NCI-H2227 (cell line): ENCODE data around the gene CLDN34.

Experiments used
- DNase-seq: peaks from one replicate; lab custom pipeline; 2025; ENCODE audit not compliant: unreplicated experiment; lab: John Stamatoyannopoulos, UW

CLDN34 gene

DNA sequence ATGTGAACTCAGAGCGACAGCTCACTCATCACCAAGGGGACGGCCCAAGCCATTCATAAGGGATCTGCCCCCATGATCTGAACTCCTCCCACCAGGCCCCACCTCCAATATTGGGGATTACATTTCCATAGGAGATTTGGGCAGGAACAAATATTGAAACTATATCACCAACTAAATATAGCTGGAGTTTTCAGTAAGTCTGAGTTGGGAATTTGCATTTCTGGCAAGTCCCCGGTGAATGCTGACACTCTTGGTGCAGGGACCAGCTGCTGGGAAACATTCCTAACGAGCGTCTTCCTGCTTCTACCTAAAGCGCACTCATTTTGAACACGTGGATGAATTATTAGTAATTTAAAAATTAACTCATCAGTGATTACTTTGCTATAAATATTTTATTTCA lies 13.2 kb downstream of the CLDN34 start:
- DNase-seq, result no peak

DNA sequence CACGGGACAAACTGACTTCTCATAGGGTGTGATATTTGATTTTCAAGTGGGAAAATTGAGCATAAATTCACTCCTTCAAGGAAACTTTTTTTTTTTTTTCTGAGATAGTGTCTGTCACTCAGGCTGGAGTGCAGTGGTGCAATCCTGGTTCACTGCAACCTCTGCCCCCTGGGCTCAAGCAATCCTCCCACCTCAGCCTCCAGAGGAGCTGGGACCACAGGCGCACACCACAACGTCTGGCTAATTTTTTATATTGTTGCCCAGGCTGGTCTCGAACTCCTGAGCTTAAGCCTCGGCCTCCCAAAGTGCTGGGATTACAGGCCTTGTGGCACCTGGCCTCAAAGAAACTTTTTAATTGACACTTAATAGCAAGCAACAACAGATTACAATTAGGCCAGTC lies 13.8 kb downstream of the CLDN34 start:
- no peak for DNase-seq

DNA sequence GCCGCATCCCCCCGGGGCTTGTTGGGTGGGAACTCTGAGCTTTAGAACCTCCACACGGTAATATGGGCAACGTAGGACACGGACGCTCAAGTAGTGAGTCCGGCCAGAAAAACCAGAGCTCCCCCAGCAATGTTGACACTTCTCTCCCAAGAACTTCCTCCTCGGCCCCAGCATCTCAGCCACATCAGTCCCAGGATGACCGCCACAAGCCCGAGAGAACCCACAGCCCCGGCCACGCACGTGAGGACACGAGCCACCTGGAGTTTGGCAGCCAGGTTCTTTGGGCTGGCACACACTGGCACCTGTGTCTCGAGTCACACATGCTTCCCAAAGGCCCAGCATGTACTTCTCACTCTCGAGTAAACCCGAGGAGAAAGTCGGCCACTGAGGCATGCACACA lies 16.3 kb downstream of the CLDN34 start:
- DNase-seq, result no peak

DNA sequence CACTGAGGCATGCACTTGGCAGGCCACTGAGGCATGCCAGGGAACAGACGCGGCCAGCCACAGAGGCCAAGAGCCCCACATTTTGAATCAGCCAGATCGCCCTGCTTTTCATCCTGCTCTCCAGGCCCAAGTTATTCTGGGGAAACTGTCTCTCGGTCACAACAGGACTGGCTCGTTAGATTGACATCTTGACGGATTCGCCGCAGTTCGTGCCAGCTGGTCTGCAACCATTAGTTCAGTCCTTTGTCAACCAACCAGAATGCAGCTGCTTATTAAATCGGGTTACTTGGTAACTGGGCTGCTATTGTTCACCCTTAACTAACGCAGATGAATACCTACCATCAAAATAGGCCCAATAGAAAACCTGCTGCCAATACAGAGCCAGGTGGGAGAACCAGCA lies 16.7 kb downstream of the CLDN34 start:
- no peak for DNase-seq

DNA sequence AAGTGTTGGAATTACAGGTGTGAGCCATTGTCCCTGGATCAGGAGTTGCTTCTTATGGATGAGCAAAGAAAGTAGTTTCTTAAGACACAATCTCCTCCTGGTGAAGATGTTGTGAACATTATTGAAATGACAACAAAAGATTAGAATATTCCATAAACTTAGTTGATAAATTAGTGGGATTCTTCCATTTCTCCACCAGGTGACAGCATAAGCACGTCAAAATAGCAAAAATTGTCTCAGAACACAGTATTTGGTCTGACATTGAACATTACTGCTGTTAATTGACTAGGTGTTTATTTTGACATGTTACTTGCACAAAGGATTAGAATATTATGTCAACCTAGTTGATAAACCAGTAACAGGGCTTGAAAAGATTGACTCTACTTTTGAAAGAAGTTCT lies 21.6 kb downstream of the CLDN34 start:
- DNase-seq, result peak; percentile 20

DNA sequence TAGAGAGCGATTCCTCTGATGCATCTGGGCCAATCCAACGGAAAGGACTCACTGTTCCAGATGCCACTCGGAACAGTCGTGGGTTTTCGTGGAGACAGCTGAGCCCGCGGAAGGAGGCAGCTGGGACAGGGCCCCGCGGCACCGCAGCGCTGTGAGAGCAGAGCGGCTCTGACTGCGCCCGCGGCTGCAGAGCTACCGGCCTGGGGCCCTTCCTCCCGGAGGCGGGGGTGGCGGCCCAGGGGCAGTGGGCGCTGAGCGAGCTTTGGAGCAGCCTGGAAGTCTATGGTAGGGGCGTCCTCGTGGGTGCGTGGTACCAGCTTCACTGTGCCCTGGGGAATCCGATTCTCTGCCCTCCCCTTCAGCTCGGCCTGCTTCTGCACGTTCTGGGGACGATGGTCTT lies 24.9 kb downstream of the CLDN34 start:
- DNase-seq, result no peak

- no peak for DNase-seq
Observed at GRCh38 chrX:9992724-9993123, 25.6 kb downstream of the CLDN34 start.

- peak; percentile 61 for DNase-seq
Observed at GRCh38 chrX:9995855-9996339, 28.7 kb downstream of the CLDN34 start.

DNA sequence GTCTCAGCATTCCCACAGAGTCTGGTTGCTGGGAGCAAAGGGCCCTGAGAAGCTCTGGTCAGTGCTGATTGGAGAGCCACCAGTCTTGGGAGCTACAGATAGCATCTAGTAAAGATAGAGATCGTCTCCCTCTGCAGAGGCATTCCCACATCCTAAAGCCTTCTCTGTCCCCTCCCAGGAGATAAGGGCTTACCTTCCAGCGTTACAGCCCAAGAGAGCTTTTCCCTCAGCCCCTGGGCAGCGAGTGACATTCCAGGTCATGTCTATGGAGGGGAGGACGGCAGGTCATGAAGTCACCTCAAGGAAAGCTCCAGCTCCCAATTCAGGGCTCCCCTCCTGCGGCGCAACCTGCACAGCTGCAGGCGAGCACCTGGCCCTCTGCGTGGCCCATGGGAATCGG lies 29.9 kb downstream of the CLDN34 start:
- DNase-seq, result no peak

DNA sequence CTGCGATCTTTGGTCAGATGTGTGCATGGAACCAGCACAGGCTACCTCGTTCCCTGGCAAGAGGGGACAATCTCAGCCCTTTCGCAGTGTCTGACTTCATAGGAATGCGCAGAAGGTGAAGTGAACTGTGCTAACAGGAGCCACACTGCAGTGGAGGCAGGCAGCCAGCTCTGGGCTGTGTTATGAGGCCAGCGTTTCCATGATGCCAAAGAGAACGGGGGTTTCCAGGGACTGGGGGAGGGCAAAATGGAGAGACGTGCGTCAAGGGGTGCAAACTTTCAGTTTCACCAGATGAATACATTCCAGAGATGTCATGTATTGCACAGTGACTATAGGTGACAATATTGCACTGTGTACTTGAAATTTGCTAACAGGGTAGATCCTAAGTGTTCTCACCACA lies 30.4 kb downstream of the CLDN34 start:
- DNase-seq, result no peak

GRCh38 chrX:10001496-10001895 lies 34.3 kb downstream of the CLDN34 start:
- DNase-seq, result no peak

GRCh38 chrX:10004832-10005475 lies 37.8 kb downstream of the CLDN34 start:
- DNase-seq, result no peak

- no peak for DNase-seq
Observed at GRCh38 chrX:10006086-10006485, 38.9 kb downstream of the CLDN34 start.

- DNase-seq, result no peak
Observed at GRCh38 chrX:10006770-10007169, 39.6 kb downstream of the CLDN34 start.

DNA sequence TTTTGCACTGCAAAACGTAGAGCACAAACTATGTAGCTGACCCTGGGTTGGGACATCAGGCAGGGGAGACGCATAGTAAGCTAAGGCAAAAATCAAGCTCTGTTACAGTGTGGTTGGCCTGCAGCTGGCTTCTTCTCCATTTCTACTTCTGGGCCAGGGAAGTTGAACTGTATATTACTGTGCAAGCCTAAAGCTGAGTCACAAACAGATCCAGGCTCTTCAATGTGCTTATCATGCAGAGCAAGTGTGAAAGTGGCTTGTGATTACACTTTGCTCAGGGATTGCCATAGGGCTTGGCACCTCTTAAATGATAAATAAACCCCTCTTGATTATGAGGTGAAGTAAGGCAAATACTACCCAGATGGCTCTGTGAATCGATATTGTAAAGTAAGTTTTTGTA lies 40.5 kb downstream of the CLDN34 start:
- DNase-seq, result no peak

DNA sequence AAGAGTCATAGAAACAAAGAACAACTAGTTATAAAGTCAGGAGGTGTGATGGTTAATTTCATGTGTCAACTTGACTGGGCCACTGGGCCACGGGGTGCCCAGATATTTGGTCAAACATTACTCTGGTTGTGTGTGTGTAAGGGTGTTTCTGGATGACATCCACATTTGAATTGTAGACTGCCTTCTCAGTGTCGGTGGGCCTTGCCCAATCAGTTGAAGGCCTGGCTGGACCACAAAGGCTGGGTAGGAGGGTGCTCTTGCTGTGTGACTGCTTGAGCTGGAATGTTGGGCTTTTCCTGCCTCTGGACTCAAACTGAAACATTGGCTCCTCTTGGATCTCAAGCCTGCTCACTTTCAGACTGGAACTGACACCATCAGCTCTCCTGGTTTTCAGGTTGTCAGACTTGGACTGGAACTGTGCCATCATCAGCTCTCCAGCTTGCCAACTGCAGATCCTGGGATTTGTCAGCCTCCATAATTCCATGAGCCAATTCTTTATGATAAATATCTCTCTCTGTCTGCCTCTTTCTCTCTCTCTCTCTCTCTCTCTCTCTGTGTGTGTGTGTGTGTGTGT lies 41.4 kb downstream of the CLDN34 start:
- DNase-seq, result no peak

DNA sequence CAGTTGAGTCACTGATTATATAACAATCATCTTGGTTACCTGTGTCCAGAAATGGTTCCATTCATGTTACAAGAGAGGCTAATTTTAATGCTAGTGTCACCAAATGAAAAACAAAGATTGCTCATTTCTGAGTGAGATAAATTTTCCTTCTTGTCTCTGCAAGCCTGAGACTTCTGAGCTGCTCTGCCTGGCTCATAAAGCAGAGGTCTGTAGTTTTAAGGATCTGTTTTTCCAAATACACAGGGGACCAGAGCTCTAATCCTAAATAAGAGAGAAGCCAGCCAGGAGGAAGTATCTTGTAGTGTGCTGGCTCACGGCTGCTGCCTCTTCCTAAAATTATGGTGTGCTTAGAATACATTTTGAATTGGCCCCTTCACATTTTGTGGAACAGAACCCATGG lies 42.6 kb downstream of the CLDN34 start:
- DNase-seq, result no peak

DNA sequence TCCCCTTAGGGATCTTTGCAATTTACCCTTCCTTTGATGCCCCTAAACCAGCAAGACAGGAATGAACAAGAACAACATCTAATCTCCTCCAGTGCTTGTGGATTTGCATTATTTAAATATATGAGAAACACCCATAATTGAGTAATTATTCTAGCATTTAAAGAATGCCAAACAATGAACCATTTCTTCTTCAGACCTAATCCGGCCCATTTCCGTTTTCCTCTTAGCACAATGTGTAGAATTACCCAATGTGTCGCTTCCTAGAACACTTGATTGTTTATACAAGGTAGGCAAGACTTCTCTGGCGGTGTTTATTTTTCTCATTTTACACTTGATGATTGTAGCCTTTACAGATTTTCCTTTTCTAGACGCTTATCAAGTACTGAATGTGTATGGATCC lies 43.5 kb downstream of the CLDN34 start:
- DNase-seq, result no peak

DNA sequence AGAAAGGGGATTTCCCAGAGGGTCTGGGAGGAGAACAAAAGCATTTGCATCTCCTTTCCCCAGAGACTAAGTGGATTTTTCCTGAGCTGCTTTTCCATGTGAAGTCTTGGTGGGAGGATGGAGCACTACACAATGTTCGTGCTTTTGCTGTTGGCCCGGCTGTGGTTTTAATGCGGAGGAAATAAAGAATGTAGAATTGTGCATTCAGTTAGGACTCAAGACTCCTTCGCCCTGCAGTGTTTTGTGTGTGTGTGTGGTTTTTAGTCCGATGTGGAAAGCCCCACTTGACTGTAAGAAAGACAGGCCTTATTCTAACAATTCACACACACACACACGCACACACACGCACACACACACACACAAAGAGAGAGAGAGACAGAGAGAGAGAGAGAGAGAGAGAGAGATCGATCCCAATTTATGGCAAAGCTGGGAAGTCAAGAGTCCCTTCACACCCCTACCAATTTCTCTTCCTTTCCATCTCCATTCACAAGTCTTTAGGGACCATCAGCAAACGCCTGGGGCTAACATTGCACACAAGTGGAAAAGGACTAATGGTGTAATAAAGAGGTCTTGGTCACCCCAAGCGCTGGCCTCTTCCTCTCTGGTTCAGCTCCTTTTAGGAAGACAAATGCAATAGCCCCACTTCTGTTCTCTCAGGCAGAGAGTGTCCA lies 44.2 kb downstream of the CLDN34 start:
- DNase-seq, result no peak

DNA sequence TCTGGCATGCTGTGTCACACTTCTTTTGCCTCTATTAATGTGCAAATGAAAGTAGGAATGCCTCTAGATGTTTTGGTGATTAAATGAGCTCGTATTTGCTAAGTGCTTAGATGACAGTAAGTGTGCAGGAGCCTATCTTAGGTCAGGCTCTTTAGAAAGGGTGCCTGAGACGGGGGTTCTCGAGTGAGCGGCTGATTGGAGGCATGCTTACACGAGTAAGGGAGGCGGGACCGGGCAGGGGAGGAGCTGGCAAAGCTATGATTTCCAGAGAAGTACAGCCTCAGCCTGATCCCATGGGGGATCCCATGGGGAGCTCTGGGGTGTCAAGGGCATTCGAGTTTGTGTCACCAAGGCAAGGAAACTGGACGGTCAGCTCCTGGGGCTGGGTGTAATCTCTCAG lies 44.8 kb downstream of the CLDN34 start:
- DNase-seq, result no peak

DNA sequence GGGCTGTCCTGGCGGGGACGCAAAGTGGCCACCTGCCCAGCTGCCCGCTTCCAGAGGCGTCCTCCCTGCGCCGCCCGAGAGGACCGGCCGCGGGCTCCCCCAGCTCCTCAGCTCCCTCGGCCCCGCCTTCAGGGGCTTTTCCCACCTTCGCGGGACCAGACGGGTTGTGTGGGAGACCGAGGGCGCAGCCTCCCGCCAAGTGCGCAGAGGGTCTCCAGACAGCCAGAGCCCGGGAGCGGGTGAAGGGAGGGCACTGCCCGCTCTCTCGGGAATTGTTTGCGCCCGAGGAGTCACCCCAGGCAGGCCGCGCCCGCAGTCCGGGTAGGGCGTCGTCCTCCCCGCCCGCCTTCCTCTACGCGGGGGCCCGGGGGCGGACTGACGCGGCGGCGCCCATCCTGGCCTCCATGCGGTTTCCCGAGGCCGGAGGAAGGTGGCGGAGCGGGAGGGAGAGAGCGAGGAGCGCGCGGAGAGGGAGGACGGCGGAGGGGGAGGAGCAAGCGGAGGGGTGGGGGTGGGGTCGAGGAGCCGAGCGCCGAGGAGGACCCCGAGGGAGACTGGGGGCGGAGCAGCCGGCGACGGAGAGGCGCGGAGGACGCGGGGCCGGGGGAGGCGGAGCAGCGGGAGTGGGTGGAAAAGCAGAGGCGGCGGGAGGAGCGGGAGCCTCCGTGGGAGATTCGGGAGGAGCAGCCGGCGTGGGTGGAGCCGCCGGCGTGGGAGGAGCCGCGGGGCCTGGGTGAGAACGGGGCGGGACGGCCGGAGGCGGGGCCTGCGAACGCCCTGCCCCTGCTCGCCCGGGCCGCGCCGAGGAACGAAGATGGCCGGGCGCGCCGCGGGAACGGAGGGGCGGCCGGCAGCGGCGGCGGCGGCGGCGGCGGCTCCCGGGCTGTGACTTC lies 47.5 kb downstream of the CLDN34 start:
- peak; percentile 96 for DNase-seq

DNA sequence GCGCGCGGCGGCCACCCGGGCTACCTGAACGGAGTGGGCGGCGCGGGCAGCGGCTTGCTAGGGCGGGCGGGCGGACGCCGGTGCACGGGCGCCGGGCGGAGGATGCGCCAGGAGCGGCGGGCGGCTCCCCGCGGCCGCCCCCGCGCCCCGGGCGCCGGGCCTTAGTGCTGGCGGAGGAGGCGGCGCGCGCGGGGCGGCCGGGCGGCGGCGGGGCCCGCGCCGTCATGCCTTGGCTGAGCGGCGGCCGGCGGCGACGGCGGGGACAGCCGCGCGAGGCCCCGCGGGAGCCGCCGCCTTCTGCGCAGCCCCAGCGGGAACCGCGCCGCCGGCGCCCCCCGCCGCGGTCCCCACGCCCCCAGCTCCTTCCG lies 48.2 kb downstream of the CLDN34 start:
- no peak for DNase-seq
